Activated CD8-positive, alpha-beta memory T cell treated with anti-CD3 and anti-CD28 coated beads for 24 hours (primary cell): ENCODE results near the gene CD96.
A peak's percentile ranks its signal among the peaks of the same experiment; 100 is the strongest.
"Not testable (repeated sequence)": the region's sequence is repeated elsewhere in the genome, so short reads cannot be mapped to it uniquely, and the experiment has no call there.

Experiments
- DNase-seq: peaks from one replicate; pipeline ENCODE4 v3.0.0-alpha.2; 2020

The CD96 gene, protein sequence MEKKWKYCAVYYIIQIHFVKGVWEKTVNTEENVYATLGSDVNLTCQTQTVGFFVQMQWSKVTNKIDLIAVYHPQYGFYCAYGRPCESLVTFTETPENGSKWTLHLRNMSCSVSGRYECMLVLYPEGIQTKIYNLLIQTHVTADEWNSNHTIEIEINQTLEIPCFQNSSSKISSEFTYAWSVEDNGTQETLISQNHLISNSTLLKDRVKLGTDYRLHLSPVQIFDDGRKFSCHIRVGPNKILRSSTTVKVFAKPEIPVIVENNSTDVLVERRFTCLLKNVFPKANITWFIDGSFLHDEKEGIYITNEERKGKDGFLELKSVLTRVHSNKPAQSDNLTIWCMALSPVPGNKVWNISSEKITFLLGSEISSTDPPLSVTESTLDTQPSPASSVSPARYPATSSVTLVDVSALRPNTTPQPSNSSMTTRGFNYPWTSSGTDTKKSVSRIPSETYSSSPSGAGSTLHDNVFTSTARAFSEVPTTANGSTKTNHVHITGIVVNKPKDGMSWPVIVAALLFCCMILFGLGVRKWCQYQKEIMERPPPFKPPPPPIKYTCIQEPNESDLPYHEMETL

GRCh38 chr3:111541911-111542483 is at the start of gene CD96:
Gene CD96 (plus strand): TSS chr3:111542197. CDS start chr3:111542249, 52 bp downstream.
- peak; percentile 80 for DNase-seq

- DNase-seq, result no peak
Observed at GRCh38 chr3:111493276-111493675, 48.7 kb upstream of the CD96 start.

GRCh38 chr3:111496894-111497559 is 45.0 kb upstream of the CD96 start:
- no peak for DNase-seq

DNA sequence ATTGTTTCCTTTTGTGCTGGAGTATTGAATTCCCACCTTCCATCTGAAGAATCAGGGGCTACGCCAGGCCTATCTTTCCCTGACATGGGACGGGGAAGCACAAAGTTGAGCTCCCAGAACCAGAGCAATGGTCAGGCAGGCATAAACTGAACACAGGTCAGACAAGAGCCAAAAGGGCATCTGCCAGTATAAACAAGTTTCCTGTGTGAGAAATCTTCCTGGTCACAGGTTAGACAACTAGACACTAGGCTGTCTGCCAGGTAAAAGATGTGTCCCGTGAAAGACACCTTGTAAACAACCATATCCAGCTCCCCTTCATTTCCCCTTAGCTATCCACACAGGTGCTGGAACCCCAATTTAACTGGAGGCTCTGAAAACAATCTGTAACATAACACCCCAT is 44.0 kb upstream of the CD96 start:
- DNase-seq, result no peak

- no peak for DNase-seq
Observed at GRCh38 chr3:111506435-111506834, 35.6 kb upstream of the CD96 start.

DNA sequence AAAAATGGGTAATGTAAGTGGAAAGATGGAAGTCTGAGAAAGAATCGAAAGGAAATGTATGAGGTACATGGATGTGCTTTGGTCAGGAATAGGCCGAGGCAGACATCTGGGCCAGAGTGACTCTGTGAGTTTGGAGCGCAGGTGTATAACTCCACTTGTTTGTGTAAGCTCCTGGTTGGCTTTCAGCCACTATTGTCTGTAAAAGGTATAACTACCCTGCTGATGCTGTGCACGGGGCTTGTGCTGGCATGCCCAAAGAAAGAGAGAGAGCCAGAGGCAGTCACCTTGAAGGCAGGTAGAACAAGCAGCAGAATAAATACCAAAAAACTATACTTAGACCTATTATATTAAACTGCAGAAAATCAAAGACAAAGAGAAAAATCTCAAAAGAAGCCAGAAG is 32.7 kb upstream of the CD96 start:
- no peak for DNase-seq

- DNase-seq, result no peak
Observed at GRCh38 chr3:111517801-111518200, 24.2 kb upstream of the CD96 start.

DNA sequence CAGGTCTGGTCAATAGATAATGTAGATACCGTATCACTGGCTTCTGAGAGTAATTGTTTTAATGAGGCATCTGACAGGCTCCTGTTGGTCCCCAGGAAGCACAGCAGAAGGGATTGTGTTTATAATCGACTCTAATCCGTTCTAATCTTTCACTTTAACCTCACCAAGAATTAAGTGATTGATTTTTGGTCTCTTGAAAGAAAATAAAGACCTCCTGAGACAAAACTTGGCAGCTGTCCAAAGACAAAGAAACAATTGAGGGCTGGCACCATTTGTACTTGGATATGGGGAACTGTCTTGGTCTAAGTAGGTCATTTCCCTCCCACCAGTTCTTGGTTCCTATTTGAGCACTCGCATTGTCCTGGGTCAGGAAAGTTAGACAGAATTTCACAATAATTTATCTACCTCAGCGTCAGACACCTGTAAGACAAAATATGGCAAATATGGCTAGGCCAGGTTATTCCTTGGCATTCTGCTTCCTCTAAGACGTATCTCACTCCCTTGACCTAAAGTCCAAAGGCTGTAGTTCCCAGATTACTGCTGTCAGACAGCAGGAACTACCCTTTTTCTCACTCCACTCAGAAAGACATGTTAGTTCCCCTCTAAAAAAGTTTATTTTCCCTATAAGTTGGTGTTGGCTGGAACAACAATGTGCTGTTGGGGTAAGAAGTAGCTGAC is 22.7 kb upstream of the CD96 start:
- DNase-seq, result no peak

DNA sequence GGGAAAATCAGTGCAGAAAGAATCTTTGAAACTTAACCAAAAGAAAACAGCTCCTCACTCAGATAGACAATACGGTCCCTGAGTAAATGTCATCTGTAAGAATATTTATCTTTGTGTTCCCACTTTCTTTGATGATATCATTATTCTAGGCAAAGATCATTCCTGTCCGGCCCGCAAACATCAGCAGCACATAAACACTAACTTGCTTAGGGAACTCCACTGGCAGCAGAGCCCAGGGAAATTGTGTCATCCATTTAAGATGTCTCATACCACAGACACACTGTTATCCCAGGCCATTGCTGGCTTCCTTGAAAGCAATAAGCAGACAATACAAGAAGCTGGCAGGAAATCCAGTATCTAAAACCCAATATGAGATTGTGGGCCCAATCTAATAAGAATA is 20.1 kb upstream of the CD96 start:
- DNase-seq, result no peak

DNA sequence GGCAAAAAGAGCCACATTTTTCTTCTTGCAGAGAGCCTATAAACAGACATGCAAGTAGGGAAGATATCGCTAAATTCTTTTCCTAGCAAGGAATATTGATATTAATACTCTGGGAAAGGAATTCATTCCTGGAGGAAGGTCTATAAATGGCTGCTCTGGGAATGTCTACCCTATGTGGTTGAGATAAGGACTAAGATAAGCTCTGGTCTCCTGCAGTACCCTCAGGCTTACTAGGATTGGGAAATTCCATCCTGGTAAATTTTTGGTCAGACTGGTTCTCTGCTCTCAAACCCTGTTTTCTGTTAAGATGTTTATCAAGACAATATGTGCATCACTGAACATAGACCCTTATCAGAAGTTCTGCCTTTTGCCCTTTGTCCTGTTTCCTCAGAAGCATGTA is 17.5 kb upstream of the CD96 start:
- not testable (repeated sequence) for DNase-seq

DNA sequence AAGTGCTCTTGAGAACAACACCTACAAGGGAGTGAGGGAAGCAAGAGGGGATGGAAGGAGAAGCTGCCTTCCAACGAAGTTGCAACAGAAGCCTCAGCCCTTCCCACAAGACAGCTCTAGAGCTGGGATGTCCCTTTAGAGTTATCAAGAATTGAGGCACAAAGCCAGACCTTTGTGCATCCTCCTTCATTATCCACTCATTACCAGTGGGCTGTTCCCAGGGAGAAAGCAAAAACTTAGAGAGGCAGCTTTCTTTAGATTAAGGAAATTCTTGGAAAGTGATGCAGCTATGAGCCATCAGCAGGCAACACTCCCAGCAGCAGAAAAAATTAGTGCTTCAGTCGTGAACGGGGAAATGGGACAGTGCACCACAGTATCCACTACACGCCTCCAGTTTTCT is 10.6 kb upstream of the CD96 start:
- no peak for DNase-seq

- DNase-seq, result no peak
Observed at GRCh38 chr3:111534701-111535100, 7.3 kb upstream of the CD96 start.

DNA sequence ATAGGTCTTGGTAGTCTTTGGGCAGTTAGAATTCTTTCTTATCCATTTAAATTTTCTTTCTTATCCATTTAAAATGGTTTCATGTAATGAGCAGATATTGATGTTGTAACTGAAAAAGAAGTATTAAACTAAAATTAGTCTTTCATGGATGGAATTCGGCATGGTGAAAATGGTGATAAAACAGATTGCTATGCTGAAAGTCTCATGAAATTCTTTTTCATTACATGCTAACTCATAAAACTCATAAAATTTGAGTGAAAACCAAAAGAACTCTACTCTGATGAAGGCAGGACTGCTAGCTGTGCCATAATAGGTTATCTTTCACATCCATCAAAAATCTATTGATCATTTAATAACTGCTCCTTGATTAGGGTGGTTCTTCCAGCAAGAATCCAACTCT is 3.9 kb upstream of the CD96 start:
- DNase-seq, result no peak

DNA sequence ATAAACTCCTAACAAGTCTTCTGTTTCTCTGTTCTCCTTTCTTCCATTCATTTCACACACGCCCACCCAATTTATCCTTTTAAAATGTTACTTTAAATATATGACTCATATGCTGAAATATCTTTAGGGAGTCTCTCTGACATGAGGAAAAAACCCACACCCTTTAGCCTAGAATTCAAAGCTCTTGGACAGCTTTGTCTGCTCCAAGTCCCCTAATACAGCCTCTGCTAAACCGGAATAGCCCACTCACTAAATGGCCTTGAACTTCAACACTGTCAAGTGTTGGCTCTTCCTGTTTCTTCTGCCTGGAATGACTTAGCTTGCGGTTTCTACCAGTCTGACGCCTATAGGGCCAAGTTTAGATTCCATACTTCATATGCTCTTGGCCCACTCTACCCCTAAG is 3.3 kb upstream of the CD96 start:
- no peak for DNase-seq

DNA sequence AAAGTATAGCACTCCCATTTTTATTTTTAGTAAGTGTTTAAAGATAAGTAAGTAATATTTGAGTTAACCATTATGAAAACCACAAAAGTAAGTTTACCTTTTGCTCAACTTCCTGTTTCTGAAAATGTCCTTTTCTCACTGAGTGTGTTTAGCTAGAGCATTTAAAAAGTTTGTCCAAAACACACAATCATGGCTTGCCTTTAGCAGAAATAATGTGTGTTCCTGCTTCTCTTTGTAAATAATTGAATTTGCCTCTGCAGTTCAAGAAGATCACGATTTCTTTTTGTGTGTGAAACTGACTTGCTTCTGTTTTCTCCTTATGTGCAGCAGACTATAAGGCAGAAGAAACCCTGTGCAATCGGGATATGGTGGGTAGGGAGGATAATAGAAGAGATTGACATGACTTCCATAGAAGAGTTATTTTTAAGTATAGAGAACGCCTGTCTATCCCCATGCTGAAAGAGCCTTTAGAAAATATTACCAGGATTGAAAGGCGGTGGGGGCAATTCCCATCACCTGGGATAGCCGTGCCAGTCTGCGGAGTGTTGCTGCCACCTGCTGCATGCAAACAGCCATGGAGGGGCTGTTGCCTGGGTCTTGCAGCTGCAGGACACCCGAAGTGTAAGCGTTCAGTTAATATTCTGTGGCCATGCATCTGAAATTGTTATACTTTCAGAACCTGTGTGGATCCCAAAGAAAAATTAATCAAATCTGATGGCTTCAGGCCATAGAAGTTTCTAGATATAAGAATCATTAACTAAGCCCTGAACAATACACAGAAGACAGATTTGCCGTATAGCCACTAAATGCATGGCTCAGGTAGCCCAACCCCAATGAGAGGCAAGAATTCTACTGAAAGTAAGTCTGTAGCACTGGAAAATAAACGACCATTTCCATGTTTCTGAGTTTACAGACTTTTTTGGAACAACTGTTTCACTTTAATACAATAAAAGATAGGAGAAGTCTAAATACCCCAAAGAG is 2.4 kb upstream of the CD96 start:
- DNase-seq, result peak; percentile 83

GRCh38 chr3:111541391-111541790 is 606 bp upstream of the CD96 start:
- DNase-seq, result no peak

DNA sequence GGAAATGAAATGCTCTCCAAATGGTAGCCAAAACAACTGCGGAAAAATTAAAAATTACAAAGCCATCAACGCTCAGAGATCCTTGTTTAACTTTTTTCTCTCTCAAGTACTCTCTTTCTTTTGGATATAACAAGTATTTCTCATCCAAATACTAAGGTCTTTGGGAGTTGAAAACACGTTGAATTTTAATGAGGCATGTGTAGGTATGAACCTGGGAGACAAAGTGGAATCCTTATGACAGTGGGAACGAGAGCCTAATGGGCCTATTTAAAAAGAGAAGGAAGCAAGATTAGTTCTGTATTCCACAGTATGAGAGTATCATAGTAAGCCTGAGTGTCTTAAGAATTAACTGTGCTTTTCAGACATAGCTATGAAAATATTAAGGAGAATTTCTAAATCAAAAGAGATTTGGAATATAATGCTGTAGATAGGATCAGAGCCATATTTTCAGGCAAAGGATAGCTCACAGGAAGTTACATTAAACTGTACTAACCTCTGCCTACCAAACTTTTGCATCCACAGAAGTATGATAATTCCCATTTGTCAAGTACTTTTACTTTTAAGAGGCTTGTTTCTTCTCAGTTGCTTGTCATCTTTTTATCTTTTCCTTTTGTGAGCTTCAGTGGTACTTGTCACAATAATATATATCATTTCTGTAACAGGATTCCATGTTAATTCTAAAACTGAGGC is 759 bp downstream of the CD96 start:
- DNase-seq, result no peak

DNA sequence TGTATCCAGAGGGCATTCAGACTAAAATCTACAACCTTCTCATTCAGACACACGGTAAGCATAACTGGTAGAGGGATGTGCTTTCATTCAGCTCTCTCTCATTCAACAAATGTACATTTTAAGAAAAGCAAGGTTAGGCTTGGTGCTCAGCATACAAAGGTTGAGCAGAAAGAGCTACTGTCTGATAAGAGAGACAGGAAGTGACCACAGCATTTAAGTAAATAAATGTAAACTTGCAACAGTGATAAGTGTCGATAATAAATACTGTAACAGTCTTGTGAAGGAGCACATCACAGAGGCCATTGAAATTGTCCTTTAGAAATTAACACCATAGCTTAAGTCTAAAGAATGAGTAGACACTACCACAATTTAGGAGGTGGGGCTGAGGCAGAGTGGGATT is 3.4 kb downstream of the CD96 start:
- no peak for DNase-seq

- no peak for DNase-seq
Observed at GRCh38 chr3:111547631-111548030, 5.6 kb downstream of the CD96 start.

DNA sequence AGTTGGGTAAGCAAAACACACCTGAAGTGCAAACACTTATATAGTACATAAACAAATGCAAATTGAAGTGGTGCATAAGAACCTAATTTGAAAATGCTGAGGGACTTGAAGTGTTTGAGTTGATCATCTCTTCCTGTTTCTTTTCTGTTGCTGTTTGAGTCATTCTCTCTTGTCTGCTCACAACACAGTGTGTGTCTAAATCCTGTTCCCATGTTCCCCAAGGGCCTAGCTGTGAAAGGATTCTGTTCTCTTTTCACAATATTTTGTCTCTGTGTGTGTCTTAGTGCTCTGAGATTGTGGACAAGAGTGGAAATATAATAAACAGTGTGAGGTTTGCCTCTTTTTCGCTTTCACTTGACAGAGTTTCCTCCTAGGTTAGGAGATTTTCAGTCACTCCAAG is 6.1 kb downstream of the CD96 start:
- no peak for DNase-seq

GRCh38 chr3:111548756-111549155 is 6.8 kb downstream of the CD96 start:
- DNase-seq, result no peak
